ENCODE results near the gene RPS26. TPM values are rescaled to one million over a fixed set of nuclear protein-coding genes. Genes with fewer than 3 reads are reported as not detected.
A peak's percentile ranks its signal among the peaks of the same experiment; 100 is the strongest.

Gene RPS26
- total and polyA plus RNA-seq, 2 of the 13 experiments (the other 11 are each of a cell fraction or from before 2014, with no cell fraction given): 150 to 421 TPM

- peak; percentile 66; the same call in 1 of the 2 replicates for TF ChIP-seq ZBTB43 (CRISPR knock-in tag; conservative IDR thresholded peaks at IDR 0.05)
- TF ChIP-seq PTBP1 (IDR thresholded peaks at IDR 0.05; ENCODE audit: low read depth, low read length, poor library complexity, severe bottlenecking): no peak
- no peak; the same call in 1 of the 2 replicates for TF ChIP-seq IRF2 (CRISPR knock-in tag; IDR thresholded peaks at IDR 0.05)
- TF ChIP-seq MAFF (IDR thresholded peaks at IDR 0.05; ENCODE audit: low read depth, low read length): no peak
- no peak for TF ChIP-seq ZNF280B (CRISPR knock-in tag; IDR thresholded peaks at IDR 0.05; ENCODE audit: borderline replicate concordance)
- 0 out of 2 replicates have a peak, but pooled peaks have one; percentile 13 for TF ChIP-seq ZBTB26 (CRISPR knock-in tag; IDR thresholded peaks at IDR 0.05; ENCODE audit: borderline replicate concordance)
- TF ChIP-seq HOXA7 (CRISPR knock-in tag; IDR thresholded peaks at IDR 0.05): no peak
- TF ChIP-seq KDM3A (CRISPR knock-in tag; IDR thresholded peaks at IDR 0.05; ENCODE audit: low read depth): no peak; the same call in 1 of the 2 replicates
- peak; percentile 40; the same call in 1 of the 2 replicates for TF ChIP-seq ZNF670 (CRISPR knock-in tag; IDR thresholded peaks at IDR 0.05; ENCODE audit: borderline replicate concordance)
- 0 out of 2 replicates have a peak, but pooled peaks have one; percentile 43 for TF ChIP-seq THAP9 (CRISPR knock-in tag; IDR thresholded peaks at IDR 0.05; ENCODE audit: borderline replicate concordance)
- TF ChIP-seq BRD4 (CRISPR knock-in tag; IDR thresholded peaks at IDR 0.05): peak; percentile 93
- peak; percentile 41 for TF ChIP-seq DMAP1 (CRISPR knock-in tag; IDR thresholded peaks at IDR 0.05)
- TF ChIP-seq PLSCR1 (CRISPR knock-in tag; IDR thresholded peaks at IDR 0.05; ENCODE audit: borderline replicate concordance): no peak
- TF ChIP-seq HNF1A (IDR thresholded peaks at IDR 0.05; ENCODE audit: low read depth): no peak
- peak; percentile 46 for TF ChIP-seq HNF1A (CRISPR knock-in tag; IDR thresholded peaks at IDR 0.05; ENCODE audit: borderline replicate concordance)
- TF ChIP-seq RAD21 (CRISPR knock-in tag; IDR thresholded peaks at IDR 0.05): no peak; the same call in 1 of the 2 replicates
Measured at GRCh38 chr12:56079723-56080555, 38.2 kb downstream of the RPS26 start, which contains the start of gene ERBB3 (continued).
